Endothelial cell of umbilical vein (primary cell): ENCODE results near the gene SYT7. TPM values are rescaled to one million over a fixed set of nuclear protein-coding genes. Genes with fewer than 3 reads are reported as not detected.

ENCODE experiments used
- BruUV-seq: library from RNA; stranded (reverse); fragments of 400-500 nt; replicated peaks from 2 replicates; lab custom pipeline; 2021; lab: Mats Ljungman, UMichigan
- CTCF ChIA-PET: fragments of 300-600, 350-600 bp; sonication (Branson Sonifier 250); formaldehyde crosslinking; loops from one replicate; lab custom pipeline; 2021; ENCODE audit warnings: antibody characterized with exemption, inconsistent platforms; lab: Charles Lee
- POLR2A ChIA-PET: fragments of 300-600, 350-600 bp; sonication (Branson Sonifier 250); formaldehyde crosslinking; loops from one replicate; lab custom pipeline; 2021; ENCODE audit warnings: antibody characterized with exemption, inconsistent platforms; lab: Charles Lee
- DNase-seq: peaks from one replicate; pipeline ENCODE4 v3.0.0-alpha.2; 2011; ENCODE audit warnings: low read depth, low spot score
- FAIRE-seq: peaks from 2 replicates; lab custom pipeline; 2011; peaks lifted over from hg19 to GRCh38; lab: Jason Lieb, UNC
- H2AFZ ChIP-seq: 2 replicates; pipeline ENCODE4 v1.6.0; 2012; ENCODE audit warnings: low read depth, low read length, control low read depth, inconsistent platforms
- H3K27ac ChIP-seq: 2 replicates; pipeline ENCODE4 v1.5.1; 2011; ENCODE audit warnings: low read depth, mild to moderate bottlenecking, control low read depth, low read length, moderate library complexity; ENCODE audit not compliant: insufficient read depth
- H3K27me3 ChIP-seq, 2 experiments: 2 replicates each; pipeline versions ENCODE4 v1.6.0 to v1.6.1; 2011; ENCODE audit warnings: low read length in 2 of 2, mixed read lengths in 1 of 2; ENCODE audit not compliant: control insufficient read depth in 2 of 2, insufficient read depth in 2 of 2
- H3K36me3 ChIP-seq, 2 experiments: 2 replicates in 1 of 2; 3 replicates in 1 of 2; pipeline ENCODE4 v1.5.1; 2011; ENCODE audit warnings: low read length in 2 of 2, mild to moderate bottlenecking in 1 of 2, moderate library complexity in 1 of 2; ENCODE audit not compliant: control insufficient read depth in 2 of 2, insufficient read depth in 2 of 2; ENCODE audit errors: extremely low read depth in 1 of 2
- H3K4me1 ChIP-seq: 3 replicates; pipeline ENCODE4 v1.5.1; 2011; ENCODE audit warnings: mild to moderate bottlenecking, low read length; ENCODE audit not compliant: control insufficient read depth, insufficient read depth; ENCODE audit errors: extremely low read depth
- H3K4me2 ChIP-seq: 2 replicates; pipeline ENCODE4 v1.6.1; 2011; ENCODE audit warnings: low read length, control low read depth, mixed read lengths; ENCODE audit not compliant: insufficient read depth
- H3K4me3 ChIP-seq, 3 experiments: fragments of 200-600 bp in 1 of 3; sonication (generic), shearing (Covaris generic) in 1 of 3; replicated peaks in 1 of 3; 2 replicates each; pipeline ENCODE4 v1.5.1; 2011 to 2016; ENCODE audit warnings: control low read depth in 3 of 3, low read length in 3 of 3, mild to moderate bottlenecking in 2 of 3, inconsistent platforms in 1 of 3, low read depth in 1 of 3, moderate library complexity in 1 of 3; ENCODE audit not compliant: insufficient read depth in 1 of 3
- H3K79me2 ChIP-seq: 2 replicates; pipeline ENCODE4 v1.6.0; 2012; ENCODE audit warnings: low read length, inconsistent platforms; ENCODE audit not compliant: control insufficient read depth, insufficient read depth
- H3K9ac ChIP-seq: replicated peaks from 2 replicates; pipeline ENCODE3; 2011; ENCODE audit warnings: low read length, control low read depth; ENCODE audit not compliant: insufficient read depth; ENCODE audit errors: extremely low read depth
- H3K9me1 ChIP-seq: replicated peaks from 3 replicates; pipeline ENCODE4 v1.6.0; 2011; ENCODE audit warnings: mild to moderate bottlenecking, low read length; ENCODE audit not compliant: control insufficient read depth, insufficient read depth; ENCODE audit errors: extremely low read depth
- H3K9me3 ChIP-seq: replicated peaks from 2 replicates; pipeline ENCODE4 v1.5.1; 2012; ENCODE audit warnings: low read length, inconsistent platforms; ENCODE audit not compliant: control insufficient read depth, insufficient read depth
- H4K20me1 ChIP-seq: replicated peaks from 2 replicates; pipeline ENCODE3; 2011; ENCODE audit warnings: mild to moderate bottlenecking, low read length; ENCODE audit not compliant: control insufficient read depth, insufficient read depth; ENCODE audit errors: extremely low read depth
- EZH2 ChIP-seq: IDR thresholded peaks from 2 replicates; pipeline ENCODE4 v1.6.1; 2012; ENCODE audit warnings: borderline replicate concordance, low read depth, mild to moderate bottlenecking, moderate library complexity, low read length, inconsistent platforms; ENCODE audit not compliant: severe bottlenecking
- FOS ChIP-seq: IDR thresholded peaks from 2 replicates; pipeline ENCODE4 v1.6.1; 2011; ENCODE audit warnings: mild to moderate bottlenecking, low read length, moderate library complexity, borderline replicate concordance; ENCODE audit not compliant: insufficient read depth
- GATA2 ChIP-seq: IDR thresholded peaks from 2 replicates; pipeline ENCODE4 v1.7.0; 2011; ENCODE audit warnings: low read depth, mild to moderate bottlenecking, moderate library complexity, mixed read lengths, low read length; ENCODE audit not compliant: insufficient read length, insufficient read depth
- JUN ChIP-seq: IDR thresholded peaks from 2 replicates; pipeline ENCODE4 v1.6.1; 2011; ENCODE audit warnings: borderline replicate concordance, low read depth; ENCODE audit not compliant: insufficient read length, insufficient read depth
- MYC ChIP-seq: IDR thresholded peaks from one replicate; pipeline ENCODE4 v1.6.1; 2011; ENCODE audit warnings: mild to moderate bottlenecking, low read depth, low read length
- POLR2A ChIP-seq: IDR thresholded peaks from 2 replicates; pipeline ENCODE4 v1.6.1; 2012; ENCODE audit warnings: low read depth, mild to moderate bottlenecking, control low read depth, low read length
- POLR2AphosphoS5 ChIP-seq: IDR thresholded peaks from 2 replicates; pipeline ENCODE4 v1.6.1; 2012; ENCODE audit warnings: low read depth, mild to moderate bottlenecking, control low read depth, low read length, moderate library complexity; ENCODE audit not compliant: insufficient read depth
- dilution Hi-C: fragments of 300-500 bp; cut with MboI; formaldehyde crosslinking; loops from one replicate; pipeline ENCODE4 v1.15.0; 2019; ENCODE audit warnings: low sequenced_read_pairs; ENCODE audit not compliant: extremely low pct_ligation_motif_present
- intact Hi-C: fragments of 100-400 bp; cut with micrococcal nuclease; formaldehyde crosslinking; loops from one replicate; pipeline ENCODE4 v1.10.0; 2022
- polyA plus RNA-seq, 4 experiments: library from polyadenylated mRNA; depleted of rRNA in 3 of 4; stranded (reverse) in 3 of 4; unstranded in 1 of 4; fragments of >200 nt; gene quantifications; 2 replicates each; pipeline versions ENCODE4 v1.2.1 to v1.2.3, GENCODE V29; 2011 to 2012; ENCODE audit warnings: missing spikeins in 1 of 4
- total RNA-seq: library from RNA; stranded (reverse); gene quantifications from 2 replicates; pipeline ENCODE4 v1.2.3, GENCODE V29; 2021
- TF ChIP-seq, protein P1 (sequence below): IDR thresholded peaks from 2 replicates; pipeline ENCODE4 v1.6.1; 2011; ENCODE audit not compliant: insufficient read depth, insufficient read length
- TF ChIP-seq, protein P2 (sequence below), 2 donors: IDR thresholded peaks; 1 replicate in 1 of 2; 2 replicates in 1 of 2; pipeline ENCODE4 v1.5.1; 2011; ENCODE audit warnings: low read length in 2 of 2, mild to moderate bottlenecking in 2 of 2, moderate library complexity in 2 of 2, control low read depth in 1 of 2, inconsistent platforms in 1 of 2, low read depth in 1 of 2; ENCODE audit not compliant: insufficient read depth in 1 of 2; ENCODE audit errors: extremely low read depth in 1 of 2

SYT7 gene
- total and polyA plus RNA-seq, 2 donors (not counting 3 experiments of a cell fraction or from before 2014, with no cell fraction given): 0.08 to 0.55 TPM

DNA sequence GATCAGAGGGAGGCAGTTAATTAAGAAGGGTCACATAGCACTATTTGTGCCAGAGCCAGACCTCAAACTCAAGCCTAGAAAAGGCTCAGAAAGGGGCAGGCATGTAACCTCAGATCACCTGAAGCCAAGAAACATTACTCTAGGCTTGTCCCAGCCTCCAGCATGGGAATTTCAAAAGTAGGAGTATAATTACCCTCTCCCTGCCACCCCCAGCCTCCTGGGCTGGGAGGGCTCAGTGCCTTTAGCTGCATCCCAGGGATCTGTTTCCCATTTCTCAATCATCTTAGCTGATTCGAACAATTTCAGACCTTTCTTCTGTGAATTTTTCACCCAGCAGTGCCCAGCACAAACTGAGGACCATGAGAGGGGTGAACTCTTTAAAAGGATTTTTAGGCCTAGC is 105.4 kb downstream of the SYT7 start:
- BruUV-seq: no TSS peak
- Histone ChIP-seq H3K9ac (no peak overlapping the region), H4K20me1 (no peaks in the 10 kb centered on the region), H2AFZ (no peak overlapping the region), H3K4me3 (no peak overlapping the region), H3K9me3 (no peaks in the 10 kb centered on the region), H3K4me2 (no peak overlapping the region), H3K27me3 (no peaks in the 10 kb centered on the region), H3K9me1 (no peaks in the 10 kb centered on the region), H3K79me2 (no peaks in the 10 kb centered on the region), H3K36me3 (peaks cover 0 to 3% of the 10 kb centered on the region in 2 experiments), H3K4me1 (no peaks in the 10 kb centered on the region), H3K27ac (no peak overlapping the region)
- POLR2A ChIA-PET: no interaction called here
- intact Hi-C loops (no loop called here), dilution Hi-C loops (no loop called here)
- CTCF ChIA-PET: interaction anchor here (0.6 to 11.5 kb wide), 6 partner anchors 11 to 885 kb away, joined by 3 to 221 read pairs (median 10); no protein-coding TSS in a partner anchor
- DNase-seq (no peak), FAIRE-seq (no peak)
- TF ChIP-seq GATA2: no peak
- TF ChIP-seq POLR2AphosphoS5: no peak
- TF ChIP-seq, protein P1, sequence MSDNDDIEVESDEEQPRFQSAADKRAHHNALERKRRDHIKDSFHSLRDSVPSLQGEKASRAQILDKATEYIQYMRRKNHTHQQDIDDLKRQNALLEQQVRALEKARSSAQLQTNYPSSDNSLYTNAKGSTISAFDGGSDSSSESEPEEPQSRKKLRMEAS: no peak
- no peak for TF ChIP-seq EZH2
- TF ChIP-seq JUN: no peak
- TF ChIP-seq, protein P2, sequence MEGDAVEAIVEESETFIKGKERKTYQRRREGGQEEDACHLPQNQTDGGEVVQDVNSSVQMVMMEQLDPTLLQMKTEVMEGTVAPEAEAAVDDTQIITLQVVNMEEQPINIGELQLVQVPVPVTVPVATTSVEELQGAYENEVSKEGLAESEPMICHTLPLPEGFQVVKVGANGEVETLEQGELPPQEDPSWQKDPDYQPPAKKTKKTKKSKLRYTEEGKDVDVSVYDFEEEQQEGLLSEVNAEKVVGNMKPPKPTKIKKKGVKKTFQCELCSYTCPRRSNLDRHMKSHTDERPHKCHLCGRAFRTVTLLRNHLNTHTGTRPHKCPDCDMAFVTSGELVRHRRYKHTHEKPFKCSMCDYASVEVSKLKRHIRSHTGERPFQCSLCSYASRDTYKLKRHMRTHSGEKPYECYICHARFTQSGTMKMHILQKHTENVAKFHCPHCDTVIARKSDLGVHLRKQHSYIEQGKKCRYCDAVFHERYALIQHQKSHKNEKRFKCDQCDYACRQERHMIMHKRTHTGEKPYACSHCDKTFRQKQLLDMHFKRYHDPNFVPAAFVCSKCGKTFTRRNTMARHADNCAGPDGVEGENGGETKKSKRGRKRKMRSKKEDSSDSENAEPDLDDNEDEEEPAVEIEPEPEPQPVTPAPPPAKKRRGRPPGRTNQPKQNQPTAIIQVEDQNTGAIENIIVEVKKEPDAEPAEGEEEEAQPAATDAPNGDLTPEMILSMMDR (IDR thresholded peaks at IDR 0.05; ENCODE audit: extremely low read depth in 1 of 2, insufficient read depth in 1 of 2, low read depth in 1 of 2, low read length in 2 of 2): no peak
- no peak for TF ChIP-seq POLR2A
- TF ChIP-seq MYC: no peak
- TF ChIP-seq FOS: no peak
